Measurements from ENCODE around the gene PODN.

GRCh38 chr1:53068314-53069099 is 6.5 kb downstream of the PODN start:
- TF ChIP-seq CTCF (IDR thresholded peaks at IDR 0.05), result no peak
- TF ChIP-seq POLR2A (IDR thresholded peaks at IDR 0.05), result no peak

All from ovary (tissue), 3 donors.